ENCODE results near the gene UPP1. TPM values are rescaled to one million over a fixed set of nuclear protein-coding genes. Genes with fewer than 3 reads are reported as not detected.

UPP1 gene
- total RNA-seq, 2 experiments from 2014 or later = 1.8 to 7.0 TPM

GRCh38 chr7:48097521-48098231, 8.6 kb downstream of the UPP1 start:
- H3K4me3 ChIP-seq (ENCODE audit: low read depth, low read length, poor library complexity, severe bottlenecking) = no peak overlapping the region
- no peak for TF ChIP-seq EZH2phosphoT487 (IDR thresholded peaks at IDR 0.05; ENCODE audit: borderline replicate concordance, low read depth, low read length)
- no peak for TF ChIP-seq CTCF (conservative IDR thresholded peaks at IDR 0.05; ENCODE audit: low read length)
- POLR2A ChIA-PET = no interaction called here

GRCh38 chr7:48098846-48099245, 9.8 kb downstream of the UPP1 start:
- Histone ChIP-seq H3K27ac (ENCODE audit: low read depth, low read length, poor library complexity, severe bottlenecking) (no peak overlapping the region), H3K4me2 (ENCODE audit: low read length) (no peak overlapping the region), H3K9me3 (ENCODE audit: low read length) (no peaks in the 10 kb centered on the region), H3K4me1 (ENCODE audit: insufficient read depth, low read length, poor library complexity, severe bottlenecking) (no peaks in the 10 kb centered on the region), H2AFZ (ENCODE audit: low read length) (no peak overlapping the region), H3K36me3 (ENCODE audit: insufficient read depth, low read length) (peaks cover 3% of the 10 kb centered on the region; the same call in 1 of the 2 replicates), H3K4me3 (ENCODE audit: low read depth, low read length, poor library complexity, severe bottlenecking) (no peak overlapping the region), H3K79me2 (ENCODE audit: insufficient read depth, low read depth, low read length) (no peaks in the 10 kb centered on the region), H3K9me2 (ENCODE audit: insufficient read depth, low read length) (no peaks in the 10 kb centered on the region), H4K20me1 (ENCODE audit: insufficient read depth, low read length) (no peaks in the 10 kb centered on the region)
- BruUV-seq (replicated peaks) = no TSS peak
- POLR2A ChIA-PET = no interaction called here
- no peak for DNase-seq (ENCODE audit: low spot score)
- TF ChIP-seq CTCF (conservative IDR thresholded peaks at IDR 0.05; ENCODE audit: low read length) = no peak
- no peak for TF ChIP-seq EZH2phosphoT487 (IDR thresholded peaks at IDR 0.05; ENCODE audit: borderline replicate concordance, low read depth, low read length)
- intact Hi-C loops (cut with micrococcal nuclease; ENCODE audit: unreplicated experiment) = no loop called here
- CTCF ChIA-PET (ENCODE audit: unreplicated experiment) = no interaction called here

More at GRCh38 chr7:48097521-48098231, 8.6 kb downstream of the UPP1 start:
- H3K9me3 ChIP-seq (ENCODE audit: low read length) = no peaks in the 10 kb centered on the region
- H2AFZ ChIP-seq (ENCODE audit: low read length) = no peak overlapping the region
- no peaks in the 10 kb centered on the region for H3K9me2 ChIP-seq (ENCODE audit: insufficient read depth, low read length)
- H3K4me2 ChIP-seq (ENCODE audit: low read length) = no peak overlapping the region
- CTCF ChIA-PET (ENCODE audit: unreplicated experiment) = no interaction called here
- H3K79me2 ChIP-seq (ENCODE audit: insufficient read depth, low read depth, low read length) = no peaks in the 10 kb centered on the region
- peaks cover 3% of the 10 kb centered on the region; the same call in 1 of the 2 replicates for H3K36me3 ChIP-seq (ENCODE audit: insufficient read depth, low read length)
- DNase-seq (ENCODE audit: low spot score) = no peak
- no peak overlapping the region for H3K27ac ChIP-seq (ENCODE audit: low read depth, low read length, poor library complexity, severe bottlenecking)
- intact Hi-C loops (cut with micrococcal nuclease; ENCODE audit: unreplicated experiment) = no loop called here
- BruUV-seq (replicated peaks) = no TSS peak
- H3K4me1 ChIP-seq (ENCODE audit: insufficient read depth, low read length, poor library complexity, severe bottlenecking) = no peaks in the 10 kb centered on the region
- no peaks in the 10 kb centered on the region for H4K20me1 ChIP-seq (ENCODE audit: insufficient read depth, low read length)

GRCh38 chr7:48099781-48100180, 10.7 kb downstream of the UPP1 start:
- H3K4me3 ChIP-seq (ENCODE audit: low read depth, low read length, poor library complexity, severe bottlenecking) = no peak overlapping the region
- H3K4me2 ChIP-seq (ENCODE audit: low read length) = no peak overlapping the region
- peaks cover 3% of the 10 kb centered on the region; the same call in 1 of the 2 replicates for H3K36me3 ChIP-seq (ENCODE audit: insufficient read depth, low read length)
- POLR2A ChIA-PET = interaction anchor here (0.6 kb wide), 1 partner anchor 62 kb away, joined by 3 read pairs; no protein-coding TSS in a partner anchor
- intact Hi-C loops (cut with micrococcal nuclease; ENCODE audit: unreplicated experiment) = no loop called here
- no TSS peak for BruUV-seq (replicated peaks)
- no peak for DNase-seq (ENCODE audit: low spot score)
- H3K27ac ChIP-seq (ENCODE audit: low read depth, low read length, poor library complexity, severe bottlenecking) = no peak overlapping the region
- no peaks in the 10 kb centered on the region for H3K4me1 ChIP-seq (ENCODE audit: insufficient read depth, low read length, poor library complexity, severe bottlenecking)
- H3K79me2 ChIP-seq (ENCODE audit: insufficient read depth, low read depth, low read length) = no peaks in the 10 kb centered on the region
- TF ChIP-seq EZH2phosphoT487 (IDR thresholded peaks at IDR 0.05; ENCODE audit: borderline replicate concordance, low read depth, low read length) (no peak), CTCF (conservative IDR thresholded peaks at IDR 0.05; ENCODE audit: low read length) (no peak)
- H3K9me3 ChIP-seq (ENCODE audit: low read length) = no peaks in the 10 kb centered on the region
- no peak overlapping the region for H2AFZ ChIP-seq (ENCODE audit: low read length)
- CTCF ChIA-PET (ENCODE audit: unreplicated experiment) = no interaction called here
- no peaks in the 10 kb centered on the region for H3K9me2 ChIP-seq (ENCODE audit: insufficient read depth, low read length)
- H4K20me1 ChIP-seq (ENCODE audit: insufficient read depth, low read length) = no peaks in the 10 kb centered on the region
